HG02763 (cell line): ENCODE data around the gene PDE11A.
"Not testable (repeated sequence)": the region's sequence is repeated elsewhere in the genome, so short reads cannot be mapped to it uniquely, and the experiment has no call there.

Experiments
- ATAC-seq: cut with Tn5 transposase; IDR thresholded peaks from one replicate; pipeline ENCODE4 v1.9.1; 2021; ENCODE audit warnings: mild to moderate bottlenecking, moderate library complexity; ENCODE audit not compliant: unreplicated experiment

PDE11A gene

GRCh38 chr2:178012639-178013038 is 59.9 kb downstream of the PDE11A start:
- ATAC-seq, result no peak

GRCh38 chr2:178009813-178010212 is 62.8 kb downstream of the PDE11A start:
- no peak for ATAC-seq

GRCh38 chr2:178008636-178009289 is 63.8 kb downstream of the PDE11A start:
- ATAC-seq, result no peak

GRCh38 chr2:178006710-178007109 is 65.9 kb downstream of the PDE11A start:
- ATAC-seq, result no peak

- ATAC-seq, result no peak
Observed at GRCh38 chr2:178005756-178006155, 66.8 kb downstream of the PDE11A start.

GRCh38 chr2:178002038-178002437 is 70.5 kb downstream of the PDE11A start:
- ATAC-seq, result no peak

GRCh38 chr2:177998996-177999395 is 73.6 kb downstream of the PDE11A start:
- no peak for ATAC-seq

GRCh38 chr2:177998006-177998405 is 74.6 kb downstream of the PDE11A start:
- no peak for ATAC-seq

- no peak for ATAC-seq
Observed at GRCh38 chr2:177992992-177993391, 79.6 kb downstream of the PDE11A start.

- ATAC-seq, result no peak
Observed at GRCh38 chr2:177989029-177989885, 83.3 kb downstream of the PDE11A start.

- ATAC-seq, result no peak
Observed at GRCh38 chr2:177984749-177985148, 87.8 kb downstream of the PDE11A start.

- peak; percentile 75 for ATAC-seq
Observed at GRCh38 chr2:177983183-177983788, 89.3 kb downstream of the PDE11A start.

GRCh38 chr2:177972782-177973181 is 99.8 kb downstream of the PDE11A start:
- no peak for ATAC-seq

- no peak for ATAC-seq
Observed at GRCh38 chr2:177972123-177972522, 100.5 kb downstream of the PDE11A start.

- ATAC-seq, result no peak
Observed at GRCh38 chr2:177970670-177971454, 101.7 kb downstream of the PDE11A start.

GRCh38 chr2:177964892-177965291 is 107.7 kb downstream of the PDE11A start:
- ATAC-seq, result no peak

- ATAC-seq, result no peak
Observed at GRCh38 chr2:177952151-177952550, 120.4 kb downstream of the PDE11A start.

- ATAC-seq, result not testable (repeated sequence)
Observed at GRCh38 chr2:177947598-177947997, 125.0 kb downstream of the PDE11A start.

- not testable (repeated sequence) for ATAC-seq
Observed at GRCh38 chr2:177944530-177944929, 128.0 kb downstream of the PDE11A start.

- no peak for ATAC-seq
Observed at GRCh38 chr2:177942731-177943130, 129.8 kb downstream of the PDE11A start.

GRCh38 chr2:177939211-177939610 is 133.4 kb downstream of the PDE11A start:
- ATAC-seq, result no peak
